ENCODE measurements around the gene AGL.

AGL gene

GRCh38 chr1:99906535-99906934 is 56.4 kb downstream of the AGL start:
- Histone ChIP-seq H3K4me1 (no peaks in the 10 kb centered on the region), H3K4me3 (no peak overlapping the region), H3K27ac (no peak overlapping the region), H3K9me3 (no peaks in the 10 kb centered on the region), H3K36me3 (peaks cover 25 to 37% (median 34%) of the 10 kb centered on the region in 3 donors), H3K27me3 (no peaks in the 10 kb centered on the region)
- TF ChIP-seq CTCF (IDR thresholded peaks at IDR 0.05), result no peak
- DNase-seq, result no peak
- intact Hi-C loops (cut with DNase I; ENCODE audit: low total_unique reads), result no loop called here

- intact Hi-C loops (cut with DNase I; ENCODE audit: low total_unique reads), result no loop called here
Observed at GRCh38 chr1:99917214-99917613, 67.1 kb downstream of the AGL start.

GRCh38 chr1:99919220-99919619 is 69.1 kb downstream of the AGL start:
- DNase-seq, result no peak
- intact Hi-C loops (cut with DNase I; ENCODE audit: low total_unique reads), result no loop called here
- Histone ChIP-seq H3K36me3 (peaks cover 12 to 49% (median 15%) of the 10 kb centered on the region in 3 donors), H3K9me3 (no peaks in the 10 kb centered on the region), H3K27me3 (no peaks in the 10 kb centered on the region), H3K27ac (no peak overlapping the region), H3K4me1 (no peaks in the 10 kb centered on the region), H3K4me3 (no peak overlapping the region)
- no peak for TF ChIP-seq CTCF (IDR thresholded peaks at IDR 0.05)

More at GRCh38 chr1:99917214-99917613, 67.1 kb downstream of the AGL start:
- no peak for DNase-seq
- Histone ChIP-seq H3K4me1 (no peaks in the 10 kb centered on the region), H3K27me3 (no peaks in the 10 kb centered on the region), H3K9me3 (no peaks in the 10 kb centered on the region), H3K36me3 (peaks cover 19 to 69% (median 32%) of the 10 kb centered on the region in 3 donors), H3K27ac (no peak overlapping the region), H3K4me3 (no peak overlapping the region)
- no peak for TF ChIP-seq CTCF (IDR thresholded peaks at IDR 0.05)

- TF ChIP-seq CTCF (IDR thresholded peaks at IDR 0.05), result no peak
- no peak for DNase-seq
- Histone ChIP-seq H3K27me3 (no peaks in the 10 kb centered on the region), H3K27ac (no peak overlapping the region), H3K4me1 (no peaks in the 10 kb centered on the region), H3K4me3 (no peak overlapping the region), H3K36me3 (no peaks in the 10 kb centered on the region), H3K9me3 (no peaks in the 10 kb centered on the region)
- intact Hi-C loops (cut with DNase I; ENCODE audit: low total_unique reads), result no loop called here
Observed at GRCh38 chr1:99934801-99935200, 84.6 kb downstream of the AGL start.

- Histone ChIP-seq H3K27ac (no peak overlapping the region), H3K4me1 (no peaks in the 10 kb centered on the region), H3K4me3 (no peak overlapping the region), H3K36me3 (no peaks in the 10 kb centered on the region), H3K9me3 (no peaks in the 10 kb centered on the region), H3K27me3 (no peaks in the 10 kb centered on the region)
- no peak for DNase-seq
- no peak for TF ChIP-seq CTCF (IDR thresholded peaks at IDR 0.05)
- intact Hi-C loops (cut with DNase I; ENCODE audit: low total_unique reads), result no loop called here
Observed at GRCh38 chr1:99935534-99935933, 85.4 kb downstream of the AGL start.

GRCh38 chr1:99936071-99936470 is 85.9 kb downstream of the AGL start:
- no peak for TF ChIP-seq CTCF (IDR thresholded peaks at IDR 0.05)
- Histone ChIP-seq H3K4me3 (no peak overlapping the region), H3K4me1 (no peaks in the 10 kb centered on the region), H3K27ac (no peak overlapping the region), H3K36me3 (no peaks in the 10 kb centered on the region), H3K9me3 (no peaks in the 10 kb centered on the region), H3K27me3 (no peaks in the 10 kb centered on the region)
- DNase-seq, result no peak
- intact Hi-C loops (cut with DNase I; ENCODE audit: low total_unique reads), result no loop called here

All from tibial artery (tissue), 4 donors.